CD4-positive, alpha-beta T cell treated with Interferon alpha-2 for 1 hour (primary cell): Measurements from ENCODE around the gene DNAJB6.

Experiments used
- DNase-seq, 2 donors: peaks; one replicate each; pipeline ENCODE4 v3.0.0-alpha.2; 2020 to 2022

The DNAJB6 gene

GRCh38 chr7:157397731-157398691 is 61.2 kb downstream of the DNAJB6 start:
- DNase-seq, result no peak

DNA sequence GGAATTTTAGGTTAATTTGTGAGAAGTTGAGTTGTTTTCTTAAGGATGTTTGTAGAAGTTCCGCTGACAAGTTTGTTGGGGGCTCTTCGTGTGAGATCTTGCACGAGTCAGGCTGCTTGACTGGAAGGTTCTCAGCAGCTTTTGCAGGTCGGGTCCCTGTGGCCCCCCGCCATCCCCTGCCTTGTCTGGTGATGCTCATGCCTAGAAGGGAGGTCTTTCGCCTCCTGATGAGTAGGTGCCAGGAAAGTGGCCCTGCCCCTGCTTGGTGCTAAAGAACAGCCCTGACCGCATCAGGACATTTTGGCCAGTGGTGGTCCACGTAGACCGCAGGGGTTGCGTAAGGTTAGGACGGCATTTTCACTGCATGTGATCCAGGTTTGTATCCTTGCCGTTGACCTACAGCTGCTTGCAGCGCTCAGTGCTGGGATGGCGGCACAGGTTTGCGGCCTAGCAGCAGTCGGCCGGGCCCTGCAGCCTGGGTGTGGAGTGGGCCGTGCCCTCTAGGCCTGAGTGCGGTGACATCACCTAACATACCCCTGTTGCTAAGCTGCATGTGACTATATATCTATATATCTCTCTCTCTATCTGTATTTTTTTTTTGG is 62.4 kb downstream of the DNAJB6 start:
- DNase-seq, result no peak

GRCh38 chr7:157400171-157400860 is 63.5 kb downstream of the DNAJB6 start:
- DNase-seq, result no peak

DNA sequence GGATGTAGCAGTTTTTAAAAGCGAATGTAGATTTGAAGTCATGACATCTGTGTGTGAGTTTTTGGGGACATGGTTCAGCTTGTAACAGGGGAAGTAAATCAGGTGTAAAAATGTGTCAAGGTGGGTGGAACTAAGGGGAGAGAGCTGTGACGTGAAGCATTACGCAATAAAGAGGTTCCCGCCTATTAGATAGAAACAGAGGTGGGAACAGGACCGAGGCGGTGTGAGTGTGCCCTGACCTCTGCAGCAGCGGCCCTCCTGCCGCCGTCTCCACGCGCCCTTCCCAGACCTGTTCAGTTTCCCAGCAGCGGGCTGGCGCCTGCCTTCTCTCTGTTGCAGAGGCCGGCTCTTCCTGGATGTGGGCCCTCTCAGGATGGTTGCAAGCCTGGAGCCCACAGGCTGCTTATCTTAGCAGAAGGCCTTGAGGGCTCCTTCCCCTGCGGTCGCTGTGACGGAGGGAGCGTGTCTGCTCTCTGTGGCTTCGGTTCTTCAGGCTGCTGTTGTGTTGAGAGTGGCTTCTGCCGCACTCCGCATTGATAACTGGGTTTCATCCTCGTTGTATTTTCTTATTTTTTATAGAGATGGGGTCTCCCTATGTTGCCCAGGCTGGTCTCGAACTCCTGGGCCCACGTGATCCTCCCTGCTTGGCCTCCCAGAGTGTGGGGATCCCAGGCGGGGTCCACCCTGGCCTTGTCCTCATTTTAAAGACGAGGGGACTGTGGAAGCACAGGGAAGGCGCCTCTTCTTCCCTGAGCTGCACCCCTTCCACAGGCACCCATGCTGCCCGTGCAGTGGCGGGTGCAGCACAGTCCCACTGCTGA is 65.0 kb downstream of the DNAJB6 start:
- DNase-seq, result no peak

DNA sequence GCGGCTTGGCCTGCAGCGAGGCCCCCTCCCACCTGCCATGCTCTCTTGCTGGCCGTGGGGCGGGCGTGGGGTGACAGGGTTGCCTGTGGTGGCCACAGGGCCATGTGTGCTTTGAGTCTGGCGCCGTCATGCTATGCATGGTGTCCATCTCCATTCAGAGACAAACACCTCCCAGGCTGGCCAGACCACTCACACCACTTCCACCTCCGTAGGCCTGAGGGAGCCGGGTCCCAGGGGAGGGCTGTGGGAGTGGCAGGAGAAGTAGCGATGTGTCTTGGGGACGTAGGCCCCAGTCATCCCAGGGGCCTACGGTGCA is 65.5 kb downstream of the DNAJB6 start:
- no peak for DNase-seq

DNA sequence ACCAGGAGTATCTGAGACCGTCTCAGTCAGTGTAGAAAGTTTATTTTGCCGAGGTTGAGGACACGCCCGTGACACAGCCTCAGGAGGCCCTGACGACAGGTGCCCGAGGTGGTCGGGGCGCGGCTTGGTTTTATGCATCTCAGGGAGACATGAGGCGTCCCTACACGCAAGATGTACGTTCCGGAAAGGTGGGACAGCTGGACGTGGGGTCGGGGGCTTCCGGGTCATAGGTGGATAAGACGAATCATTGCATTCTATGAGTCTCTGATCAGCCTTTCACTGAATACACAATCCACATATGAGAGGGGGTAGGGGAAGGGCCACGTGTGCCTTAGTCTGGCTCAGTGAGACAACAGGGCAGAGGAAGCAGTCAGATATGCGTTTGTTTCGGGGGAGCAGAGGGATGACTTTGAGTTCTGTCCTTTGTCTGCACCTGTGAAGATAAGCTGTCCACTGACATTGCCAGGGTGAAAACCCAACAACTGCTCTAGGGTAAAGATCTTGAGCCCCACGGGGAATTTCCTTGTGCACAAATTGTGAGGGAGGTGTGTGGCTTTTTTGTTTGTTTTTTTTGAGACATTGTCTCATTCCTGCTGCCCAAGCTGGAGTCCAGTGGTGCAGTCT is 66.2 kb downstream of the DNAJB6 start:
- no peak for DNase-seq

DNA sequence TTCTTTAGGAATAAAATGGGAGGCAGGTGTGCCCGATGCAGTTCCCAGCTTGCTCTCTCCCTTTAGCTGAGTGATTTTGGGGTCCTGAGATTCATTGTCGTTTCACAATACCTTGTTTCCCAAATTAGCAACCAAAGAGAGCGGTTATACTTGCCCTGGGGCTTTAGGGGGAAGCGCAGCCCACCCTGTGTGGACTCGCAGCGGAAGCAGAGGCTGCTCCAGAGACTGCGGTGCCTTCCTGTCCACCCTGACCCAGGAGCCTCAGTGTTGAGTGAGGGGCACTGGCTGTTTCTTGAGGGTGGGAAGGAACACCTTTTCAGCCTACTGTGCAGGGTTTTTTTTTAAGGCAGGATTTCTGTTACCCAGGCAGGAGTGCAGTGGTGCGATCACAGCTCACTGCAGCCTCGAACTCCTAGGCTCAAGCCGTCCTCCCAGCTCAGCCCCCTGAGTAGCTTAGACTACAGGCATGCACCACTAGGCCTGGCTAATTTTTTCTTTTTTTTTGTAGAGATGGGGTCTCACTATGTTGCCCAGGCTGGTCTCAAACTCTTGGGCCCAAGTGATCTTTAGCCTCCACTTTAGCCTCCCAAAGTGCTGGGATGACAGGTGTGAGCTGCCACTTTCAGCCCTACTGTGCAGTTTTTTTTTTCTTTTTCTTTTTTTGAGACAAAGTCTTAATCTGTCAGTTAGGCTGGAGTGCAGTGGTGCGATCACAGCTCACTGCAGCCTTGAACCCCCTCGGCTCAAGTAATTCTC is 67.0 kb downstream of the DNAJB6 start:
- DNase-seq, result no peak

GRCh38 chr7:157404845-157405481 is 68.2 kb downstream of the DNAJB6 start:
- DNase-seq, result no peak

DNA sequence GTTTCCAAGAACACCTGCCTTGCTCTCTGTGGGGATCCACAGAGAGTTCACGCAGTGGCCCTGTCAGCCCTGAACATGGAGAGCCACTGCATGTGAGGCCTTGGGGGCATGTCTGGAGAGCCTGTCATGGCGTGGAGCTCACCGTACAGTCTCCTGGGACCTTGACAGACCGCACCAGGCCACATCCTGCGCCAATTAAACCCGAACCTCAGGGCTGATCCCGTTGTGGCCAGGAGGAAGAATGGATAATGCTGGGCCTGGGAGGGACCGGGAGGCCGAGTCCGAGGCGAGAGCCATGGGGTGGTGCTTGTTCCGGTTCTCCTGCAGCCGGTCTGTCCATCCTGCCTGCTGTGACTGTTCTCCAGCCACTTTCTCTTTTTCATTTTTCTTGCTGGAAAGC is 68.7 kb downstream of the DNAJB6 start:
- no peak for DNase-seq

- DNase-seq, result no peak
Observed at GRCh38 chr7:157405914-157406810, 69.4 kb downstream of the DNAJB6 start.

- DNase-seq, result no peak
Observed at GRCh38 chr7:157406971-157407370, 70.2 kb downstream of the DNAJB6 start.

GRCh38 chr7:157407512-157408257 is 70.9 kb downstream of the DNAJB6 start:
- no peak for DNase-seq

- no peak for DNase-seq
Observed at GRCh38 chr7:157408258-157409101, 71.7 kb downstream of the DNAJB6 start.

DNA sequence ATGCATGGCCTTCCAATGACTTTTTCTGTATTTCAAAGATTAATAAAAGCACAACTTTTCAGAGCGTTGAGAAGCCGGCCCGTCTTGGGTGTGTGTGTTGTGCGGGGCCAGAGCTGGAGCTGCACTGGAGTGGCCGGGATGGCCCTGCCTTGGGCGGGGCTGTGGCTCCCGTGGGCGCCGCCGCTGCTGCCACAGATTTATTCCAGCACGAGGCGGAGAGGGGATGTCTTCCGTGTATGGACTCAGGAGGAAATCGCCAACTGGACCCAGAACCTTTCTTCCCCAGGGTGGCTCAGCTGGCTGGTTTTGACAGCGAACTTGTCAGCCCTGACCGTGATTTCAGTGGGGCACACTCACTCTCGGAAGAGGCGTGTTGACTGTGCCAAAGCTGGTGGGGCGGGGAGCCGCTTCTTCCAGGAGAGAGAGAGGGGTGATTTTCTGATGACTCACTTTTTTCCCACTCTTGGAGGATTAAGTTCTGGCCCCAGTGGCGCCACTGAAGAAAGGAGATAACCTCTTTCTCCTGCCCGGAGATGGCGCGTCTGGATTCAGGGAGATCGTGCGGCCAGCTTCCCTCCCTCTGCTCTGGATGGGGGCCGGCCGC is 72.4 kb downstream of the DNAJB6 start:
- DNase-seq, result no peak

- DNase-seq, result no peak
Observed at GRCh38 chr7:157409753-157410727, 73.2 kb downstream of the DNAJB6 start.

- no peak for DNase-seq
Observed at GRCh38 chr7:157410831-157411556, 74.2 kb downstream of the DNAJB6 start.
